ENCODE data around the gene TPR.

Gene TPR

DNA sequence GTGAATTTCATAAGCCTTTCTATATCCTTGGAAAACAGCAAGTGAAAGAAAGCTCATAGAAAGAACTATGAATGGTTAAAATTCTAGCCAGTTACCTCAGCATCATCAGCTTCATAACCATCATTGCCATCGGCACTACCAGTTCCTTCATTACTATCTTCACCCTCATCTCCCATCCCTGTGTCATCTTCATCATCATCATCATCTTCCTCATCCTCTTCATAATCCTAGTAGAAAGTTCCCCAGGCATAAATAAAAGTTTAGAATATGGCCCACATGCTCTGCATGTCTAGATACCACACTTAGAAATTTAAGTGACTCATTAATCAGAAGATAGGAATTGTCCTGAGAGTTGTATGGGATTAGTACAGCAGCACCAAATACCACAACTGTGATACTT, 49.0 kb downstream of the TPR start:
- DNase-seq (ENCODE audit: low spot score), result no peak
- TF ChIP-seq, protein P1, sequence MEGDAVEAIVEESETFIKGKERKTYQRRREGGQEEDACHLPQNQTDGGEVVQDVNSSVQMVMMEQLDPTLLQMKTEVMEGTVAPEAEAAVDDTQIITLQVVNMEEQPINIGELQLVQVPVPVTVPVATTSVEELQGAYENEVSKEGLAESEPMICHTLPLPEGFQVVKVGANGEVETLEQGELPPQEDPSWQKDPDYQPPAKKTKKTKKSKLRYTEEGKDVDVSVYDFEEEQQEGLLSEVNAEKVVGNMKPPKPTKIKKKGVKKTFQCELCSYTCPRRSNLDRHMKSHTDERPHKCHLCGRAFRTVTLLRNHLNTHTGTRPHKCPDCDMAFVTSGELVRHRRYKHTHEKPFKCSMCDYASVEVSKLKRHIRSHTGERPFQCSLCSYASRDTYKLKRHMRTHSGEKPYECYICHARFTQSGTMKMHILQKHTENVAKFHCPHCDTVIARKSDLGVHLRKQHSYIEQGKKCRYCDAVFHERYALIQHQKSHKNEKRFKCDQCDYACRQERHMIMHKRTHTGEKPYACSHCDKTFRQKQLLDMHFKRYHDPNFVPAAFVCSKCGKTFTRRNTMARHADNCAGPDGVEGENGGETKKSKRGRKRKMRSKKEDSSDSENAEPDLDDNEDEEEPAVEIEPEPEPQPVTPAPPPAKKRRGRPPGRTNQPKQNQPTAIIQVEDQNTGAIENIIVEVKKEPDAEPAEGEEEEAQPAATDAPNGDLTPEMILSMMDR (IDR thresholded peaks at IDR 0.05; ENCODE audit: extremely low read depth, missing control alignments), result no peak

DNA sequence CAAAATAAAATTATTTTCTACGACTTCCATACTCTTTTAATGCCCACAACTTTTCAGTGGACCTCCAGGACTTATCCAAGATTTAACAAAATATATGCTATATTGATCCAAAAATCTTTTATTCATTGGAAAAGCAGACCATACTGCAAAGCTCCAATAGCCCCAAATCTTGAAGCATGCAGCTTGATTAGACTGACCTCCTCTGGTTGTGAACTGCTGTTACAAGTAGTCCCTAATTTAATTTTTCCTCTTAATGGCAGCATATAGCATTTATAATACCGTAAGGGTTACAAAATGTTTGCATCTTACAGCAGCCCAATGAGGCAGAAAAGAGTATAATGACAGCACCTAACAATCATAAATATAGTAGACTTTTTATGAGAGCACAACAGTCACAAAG, 49.8 kb downstream of the TPR start:
- DNase-seq (ENCODE audit: low spot score), result no peak
- TF ChIP-seq, protein P1 (IDR thresholded peaks at IDR 0.05; ENCODE audit: extremely low read depth, missing control alignments), result no peak

DNA sequence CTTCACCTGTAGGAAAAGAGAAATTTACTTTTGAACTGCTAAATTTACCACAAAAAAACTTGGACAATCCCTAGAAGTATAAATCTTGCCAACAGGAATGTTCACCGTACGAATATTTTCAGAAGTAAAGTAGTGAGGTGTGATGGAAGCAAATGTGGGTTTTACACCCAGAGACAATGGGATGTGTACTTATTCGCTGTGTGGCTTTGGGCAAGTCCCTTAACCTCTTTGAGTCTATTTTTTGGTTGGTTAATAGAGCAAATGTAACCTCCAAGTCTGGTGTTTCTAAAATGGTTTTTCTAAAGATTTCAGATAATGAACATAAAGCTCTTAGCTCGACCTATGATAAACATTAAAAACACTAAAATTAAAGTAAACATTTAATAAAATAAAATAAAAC, 51.2 kb downstream of the TPR start:
- no peak for DNase-seq (ENCODE audit: low spot score)
- TF ChIP-seq, protein P1 (IDR thresholded peaks at IDR 0.05; ENCODE audit: extremely low read depth, missing control alignments), result no peak

DNA sequence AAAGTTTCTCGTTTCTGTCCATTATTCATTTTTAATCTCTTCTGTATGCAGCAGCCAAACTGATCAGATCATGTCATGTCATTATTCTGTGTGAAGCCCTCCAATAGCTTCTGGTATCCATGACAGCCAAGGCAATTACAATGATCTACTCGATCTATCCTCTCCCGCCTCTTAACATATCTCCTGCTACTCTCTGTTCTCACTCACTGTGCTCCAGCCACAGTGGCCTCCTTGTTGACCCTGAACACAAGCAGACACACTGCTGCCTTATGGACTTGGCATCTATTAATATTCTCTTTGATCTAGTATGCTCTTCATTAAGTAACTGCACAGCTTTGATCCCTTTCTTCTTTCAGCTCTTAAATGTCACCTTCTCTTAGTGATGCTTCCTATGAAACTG, 59.5 kb downstream of the TPR start:
- DNase-seq (ENCODE audit: low spot score), result no peak
- TF ChIP-seq, protein P1 (IDR thresholded peaks at IDR 0.05; ENCODE audit: extremely low read depth, missing control alignments), result no peak

DNA sequence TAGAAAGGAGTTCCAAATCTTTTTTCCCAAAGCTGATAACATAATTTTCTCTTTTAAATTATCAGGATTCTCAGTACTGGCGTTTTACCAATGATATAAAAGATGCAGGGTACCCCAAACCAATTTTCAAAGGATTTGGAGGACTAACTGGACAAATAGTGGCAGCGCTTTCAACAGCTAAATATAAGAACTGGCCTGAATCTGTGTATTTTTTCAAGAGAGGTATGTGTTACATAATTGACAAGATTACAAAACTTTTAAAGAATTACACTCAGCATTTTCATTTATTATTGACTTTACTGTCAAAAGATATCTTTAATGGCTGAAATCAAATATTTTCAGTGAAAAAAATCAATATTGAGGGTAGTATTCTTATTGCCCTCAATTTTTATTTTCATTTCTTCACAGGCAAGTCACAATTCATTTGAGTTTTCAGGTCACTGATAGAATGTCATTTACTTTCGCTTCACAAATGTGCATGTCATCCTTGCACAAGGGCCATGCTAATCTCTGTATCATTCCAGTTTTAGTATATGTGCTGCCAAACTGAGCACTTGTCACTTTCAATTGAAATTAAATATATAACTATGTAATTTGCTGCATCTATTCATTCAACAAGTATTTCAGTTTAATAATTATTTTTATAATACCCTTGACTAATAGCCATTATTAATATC, 63.5 kb downstream of the TPR start:
- TF ChIP-seq, protein P1 (IDR thresholded peaks at IDR 0.05; ENCODE audit: extremely low read depth, missing control alignments), result no peak
- no peak for DNase-seq (ENCODE audit: low spot score)

DNA sequence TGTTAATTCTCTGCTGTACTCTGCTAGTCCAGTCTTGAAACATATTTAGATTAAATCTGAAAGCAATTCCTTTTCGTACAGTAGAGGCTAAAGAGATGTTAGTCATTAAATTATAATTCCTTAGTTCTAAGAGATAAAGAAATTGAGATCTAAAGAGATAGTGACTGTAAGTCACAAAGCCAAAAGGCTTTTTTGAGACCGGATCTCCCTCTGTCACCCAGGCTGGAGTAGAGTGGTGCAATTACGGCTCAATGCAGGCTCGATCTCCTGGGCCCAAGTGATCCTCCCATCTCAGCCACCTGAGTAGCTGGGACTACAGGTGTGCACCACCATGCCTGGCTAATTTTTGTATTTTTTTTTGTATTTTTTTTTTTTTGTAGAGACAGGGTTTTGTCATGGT, 64.7 kb downstream of the TPR start:
- no peak for DNase-seq (ENCODE audit: low spot score)
- TF ChIP-seq, protein P1 (IDR thresholded peaks at IDR 0.05; ENCODE audit: extremely low read depth, missing control alignments), result no peak

DNA sequence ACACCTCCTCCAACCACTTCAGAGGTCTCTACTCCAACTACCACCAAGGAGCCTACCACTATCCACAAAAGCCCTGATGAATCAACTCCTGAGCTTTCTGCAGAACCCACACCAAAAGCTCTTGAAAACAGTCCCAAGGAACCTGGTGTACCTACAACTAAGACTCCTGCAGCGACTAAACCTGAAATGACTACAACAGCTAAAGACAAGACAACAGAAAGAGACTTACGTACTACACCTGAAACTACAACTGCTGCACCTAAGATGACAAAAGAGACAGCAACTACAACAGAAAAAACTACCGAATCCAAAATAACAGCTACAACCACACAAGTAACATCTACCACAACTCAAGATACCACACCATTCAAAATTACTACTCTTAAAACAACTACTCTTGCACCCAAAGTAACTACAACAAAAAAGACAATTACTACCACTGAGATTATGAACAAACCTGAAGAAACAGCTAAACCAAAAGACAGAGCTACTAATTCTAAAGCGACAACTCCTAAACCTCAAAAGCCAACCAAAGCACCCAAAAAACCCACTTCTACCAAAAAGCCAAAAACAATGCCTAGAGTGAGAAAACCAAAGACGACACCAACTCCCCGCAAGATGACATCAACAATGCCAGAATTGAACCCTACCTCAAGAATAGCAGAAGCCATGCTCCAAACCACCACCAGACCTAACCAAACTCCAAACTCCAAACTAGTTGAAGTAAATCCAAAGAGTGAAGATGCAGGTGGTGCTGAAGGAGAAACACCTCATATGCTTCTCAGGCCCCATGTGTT, 66.6 kb downstream of the TPR start:
- DNase-seq (ENCODE audit: low spot score), result no peak
- TF ChIP-seq, protein P1 (IDR thresholded peaks at IDR 0.05; ENCODE audit: extremely low read depth, missing control alignments), result no peak

Measured in GM20000 (cell line).